ENCODE measurements around the gene FEM1B. TPM values are rescaled to one million over a fixed set of nuclear protein-coding genes. Genes with fewer than 3 reads are reported as not detected.

FEM1B gene
- total and polyA plus RNA-seq, 2 of the 8 experiments (the other 6 are each of a cell fraction or from before 2014, with no cell fraction given), result 36.1 to 83.8 TPM

DNA sequence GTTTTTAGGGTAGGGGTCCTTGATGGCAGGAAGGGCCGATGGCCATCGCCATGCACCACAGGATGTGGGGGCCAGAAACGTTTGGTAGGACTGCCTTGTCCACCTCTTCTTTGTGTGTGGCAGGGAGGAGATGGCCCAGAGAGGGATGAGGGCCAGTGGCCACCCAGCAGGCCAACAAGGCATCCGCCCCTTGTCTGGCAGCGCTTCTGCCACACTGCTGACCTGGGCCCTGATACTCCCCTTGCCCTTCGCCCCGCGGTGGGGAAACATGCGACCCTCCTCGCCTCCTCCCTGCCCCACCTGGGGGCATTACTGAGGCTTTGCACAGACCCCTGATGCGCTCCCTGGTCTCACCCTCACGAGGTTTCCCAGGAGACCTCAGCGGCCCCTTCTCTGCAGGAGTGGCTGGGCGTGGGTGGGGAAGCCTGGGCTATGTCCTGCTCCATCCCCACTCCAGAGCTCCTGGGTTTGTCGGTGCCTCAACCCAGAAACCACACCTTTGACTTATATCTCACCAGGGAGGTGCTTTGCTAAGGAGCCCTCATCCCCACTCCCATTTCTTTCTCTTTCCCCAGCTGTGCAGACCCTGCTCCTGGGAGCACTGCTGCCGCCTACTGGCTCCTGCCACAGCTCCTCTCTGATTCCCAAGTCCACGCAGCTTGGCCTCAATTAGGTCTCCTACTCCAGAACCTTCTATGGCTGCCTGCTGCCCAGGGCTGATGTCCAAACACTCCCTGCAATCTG is 38.7 kb downstream of the FEM1B start (continued):
- TF ChIP-seq ASH2L (IDR thresholded peaks at IDR 0.05; ENCODE audit: low read length) (no peak), SP1 (IDR thresholded peaks at IDR 0.05; ENCODE audit: low read depth, low read length) (no peak), RAD21 (IDR thresholded peaks at IDR 0.05 in 1 of 2, conservative IDR thresholded peaks at IDR 0.05 in 1 of 2; ENCODE audit: low read depth in 2 of 2, low read length in 2 of 2) (peak; percentile 51 to 68), CREB1 (IDR thresholded peaks at IDR 0.05) (no peak), SIRT6 (IDR thresholded peaks at IDR 0.05; ENCODE audit: low read length) (no peak), TCF12 (IDR thresholded peaks at IDR 0.05; ENCODE audit: low read depth, low read length) (0 out of 2 replicates have a peak, but pooled peaks have one; percentile 44), POU5F1 (IDR thresholded peaks at IDR 0.05; ENCODE audit: low read depth, low read length) (no peak), MAFK (IDR thresholded peaks at IDR 0.05; ENCODE audit: low read depth, low read length) (no peak)
- TF ChIP-seq, protein P1, sequence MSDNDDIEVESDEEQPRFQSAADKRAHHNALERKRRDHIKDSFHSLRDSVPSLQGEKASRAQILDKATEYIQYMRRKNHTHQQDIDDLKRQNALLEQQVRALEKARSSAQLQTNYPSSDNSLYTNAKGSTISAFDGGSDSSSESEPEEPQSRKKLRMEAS (IDR thresholded peaks at IDR 0.05), result peak; percentile 44; the same call in 1 of the 2 replicates

All from H1 (cell line).